Activated naive CD8-positive, alpha-beta T cell treated with anti-CD3 and anti-CD28 coated beads, Interleukin-2, amount 50 U/mL, for 24 hours (primary cell): ENCODE data around the gene UBD.

Source experiments
- ATAC-seq: fragments of 150-1000 bp; cut with Tn5 transposase; one replicate; pipeline ENCODE4 v1.10.0; 2021
- DNase-seq: peaks from one replicate; pipeline ENCODE4 v3.0.0; 2021
- H3K27ac Mint-ChIP-seq: one replicate; pipeline ENCODE4 v1.8.0; 2021; ENCODE audit warnings: mild to moderate bottlenecking, mixed read lengths
- H3K27me3 Mint-ChIP-seq: one replicate; pipeline ENCODE4 v1.8.0; 2021; ENCODE audit warnings: mixed read lengths
- H3K36me3 Mint-ChIP-seq: one replicate; pipeline ENCODE4 v1.8.0; 2021; ENCODE audit warnings: low read depth, mixed read lengths
- H3K4me1 Mint-ChIP-seq: one replicate; pipeline ENCODE4 v1.8.0; 2021; ENCODE audit warnings: mixed read lengths
- H3K4me3 Mint-ChIP-seq: one replicate; pipeline ENCODE4 v1.8.0; 2021; ENCODE audit warnings: mild to moderate bottlenecking, moderate library complexity, mixed read lengths
- H3K9me3 Mint-ChIP-seq: one replicate; pipeline ENCODE4 v1.8.0; 2021; ENCODE audit warnings: mixed read lengths

Gene UBD

GRCh38 chr6:29577544-29577943 lies 18.0 kb upstream of the UBD start:
- no peak for ATAC-seq
- H3K4me1 Mint-ChIP-seq = no peaks in the 10 kb centered on the region

DNA sequence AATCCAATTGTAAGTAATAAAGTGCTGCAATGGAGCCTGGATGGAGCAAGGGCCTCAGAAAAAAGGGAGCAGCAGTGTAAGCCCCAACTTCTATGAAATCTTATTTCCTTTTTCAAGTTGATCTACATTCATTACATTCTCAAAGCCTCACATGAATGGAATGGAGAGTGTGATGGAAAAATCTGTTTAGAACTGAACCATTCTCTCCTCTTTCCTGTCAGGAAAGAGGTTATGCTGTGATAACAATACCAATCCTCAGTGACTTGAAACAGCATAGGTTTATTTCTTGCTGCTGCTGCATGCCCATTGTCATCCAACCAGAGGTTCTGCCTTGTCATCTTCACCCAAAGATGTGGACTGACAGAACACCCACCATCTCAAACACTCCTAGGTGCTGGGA lies 16.5 kb upstream of the UBD start:
- no peaks in the 10 kb centered on the region for H3K9me3 Mint-ChIP-seq
- no peaks in the 10 kb centered on the region for H3K4me1 Mint-ChIP-seq
- H3K27me3 Mint-ChIP-seq = peaks cover 30% of the 10 kb centered on the region
- no peak overlapping the region for H3K27ac Mint-ChIP-seq
- no peaks in the 10 kb centered on the region for H3K36me3 Mint-ChIP-seq
- DNase-seq = no peak
- H3K4me3 Mint-ChIP-seq = no peak overlapping the region
- ATAC-seq = no peak

More at GRCh38 chr6:29577544-29577943, 18.0 kb upstream of the UBD start:
- Mint-ChIP-seq H3K27me3 (peaks cover 19% of the 10 kb centered on the region), H3K27ac (no peak overlapping the region), H3K36me3 (no peaks in the 10 kb centered on the region), H3K4me3 (no peak overlapping the region), H3K9me3 (no peaks in the 10 kb centered on the region)
- no peak for DNase-seq

GRCh38 chr6:29567991-29568390 lies 8.5 kb upstream of the UBD start:
- H3K4me1 Mint-ChIP-seq = peaks cover 5% of the 10 kb centered on the region
- no peak overlapping the region for H3K27ac Mint-ChIP-seq
- DNase-seq (no peak), ATAC-seq (no peak)
- no peak overlapping the region for H3K4me3 Mint-ChIP-seq
- peaks cover 40% of the 10 kb centered on the region for H3K27me3 Mint-ChIP-seq
- no peaks in the 10 kb centered on the region for H3K36me3 Mint-ChIP-seq
- no peaks in the 10 kb centered on the region for H3K9me3 Mint-ChIP-seq

DNA sequence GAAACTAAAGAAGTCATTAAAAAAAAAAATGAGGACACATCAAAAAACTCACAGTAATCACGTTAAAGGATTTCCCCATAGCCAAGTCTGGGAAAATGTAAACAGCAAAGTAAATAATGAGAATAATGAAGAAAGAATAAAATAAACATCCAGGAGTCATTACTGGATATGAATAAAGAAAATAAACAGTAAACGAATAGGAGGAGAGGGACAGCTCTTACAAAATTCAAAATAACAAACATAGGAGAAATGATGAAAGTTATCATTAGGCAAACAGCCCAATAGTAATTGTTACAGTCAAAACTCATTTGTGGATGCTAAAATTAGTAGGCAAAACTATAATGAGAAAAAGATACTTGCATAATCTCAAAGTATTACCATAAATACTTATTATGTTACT lies 8.0 kb upstream of the UBD start:
- Mint-ChIP-seq H3K27ac (no peak overlapping the region), H3K36me3 (no peaks in the 10 kb centered on the region), H3K27me3 (peaks cover 44% of the 10 kb centered on the region), H3K4me1 (peaks cover 5% of the 10 kb centered on the region), H3K4me3 (no peak overlapping the region), H3K9me3 (no peaks in the 10 kb centered on the region)
- DNase-seq = no peak
- ATAC-seq = no peak

GRCh38 chr6:29566856-29567255 lies 7.3 kb upstream of the UBD start:
- H3K9me3 Mint-ChIP-seq = peaks cover under 1% of the 10 kb centered on the region
- ATAC-seq (no peak), DNase-seq (no peak)
- H3K27ac Mint-ChIP-seq = no peak overlapping the region
- no peaks in the 10 kb centered on the region for H3K36me3 Mint-ChIP-seq
- H3K27me3 Mint-ChIP-seq = peaks cover 41% of the 10 kb centered on the region
- no peak overlapping the region for H3K4me3 Mint-ChIP-seq
- peaks cover 5% of the 10 kb centered on the region for H3K4me1 Mint-ChIP-seq

GRCh38 chr6:29564875-29565274 lies 5.3 kb upstream of the UBD start:
- Mint-ChIP-seq H3K27ac (no peak overlapping the region), H3K4me1 (peaks cover 10% of the 10 kb centered on the region), H3K4me3 (no peak overlapping the region), H3K9me3 (peaks cover 4% of the 10 kb centered on the region), H3K36me3 (no peaks in the 10 kb centered on the region), H3K27me3 (peaks cover 44% of the 10 kb centered on the region)
- no peak for ATAC-seq
- DNase-seq = no peak

DNA sequence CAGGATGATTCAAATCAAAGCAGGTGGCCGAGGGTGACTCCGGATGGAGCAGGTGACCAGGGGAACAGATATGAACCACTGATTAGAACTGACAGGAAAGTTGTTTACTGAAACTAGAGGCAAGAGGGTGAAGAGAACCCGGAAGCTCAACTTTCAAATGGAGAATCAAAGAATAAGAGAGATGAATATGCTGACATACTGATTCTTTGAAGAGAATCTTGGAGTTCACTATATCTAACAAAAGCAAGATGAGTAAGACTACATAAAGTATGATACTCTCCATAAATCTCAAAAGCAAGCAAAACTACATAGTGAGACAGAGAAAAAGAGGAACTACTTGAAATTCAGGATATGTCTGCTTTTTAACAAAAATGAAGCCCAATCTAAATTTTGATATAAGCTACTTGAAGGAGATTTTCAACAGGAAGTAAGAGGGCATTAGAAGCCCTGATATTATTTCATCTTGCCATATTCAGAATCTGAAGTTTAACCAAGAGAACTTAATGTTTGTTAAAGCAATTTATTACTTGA lies 4.0 kb upstream of the UBD start:
- Mint-ChIP-seq H3K27ac (no peak overlapping the region), H3K36me3 (no peaks in the 10 kb centered on the region), H3K4me3 (no peak overlapping the region), H3K9me3 (peaks cover 4% of the 10 kb centered on the region), H3K27me3 (peaks cover 49% of the 10 kb centered on the region), H3K4me1 (peaks cover 10% of the 10 kb centered on the region)
- no peak for ATAC-seq
- no peak for DNase-seq

- no peak for DNase-seq
- no peak for ATAC-seq
- no peak overlapping the region for H3K4me3 Mint-ChIP-seq
- H3K4me1 Mint-ChIP-seq = peaks cover 10% of the 10 kb centered on the region
- peaks cover 44% of the 10 kb centered on the region for H3K27me3 Mint-ChIP-seq
- peaks cover 4% of the 10 kb centered on the region for H3K9me3 Mint-ChIP-seq
- no peak overlapping the region for H3K27ac Mint-ChIP-seq
- no peaks in the 10 kb centered on the region for H3K36me3 Mint-ChIP-seq
Measured at GRCh38 chr6:29561606-29562181, 2.2 kb upstream of the UBD start.

DNA sequence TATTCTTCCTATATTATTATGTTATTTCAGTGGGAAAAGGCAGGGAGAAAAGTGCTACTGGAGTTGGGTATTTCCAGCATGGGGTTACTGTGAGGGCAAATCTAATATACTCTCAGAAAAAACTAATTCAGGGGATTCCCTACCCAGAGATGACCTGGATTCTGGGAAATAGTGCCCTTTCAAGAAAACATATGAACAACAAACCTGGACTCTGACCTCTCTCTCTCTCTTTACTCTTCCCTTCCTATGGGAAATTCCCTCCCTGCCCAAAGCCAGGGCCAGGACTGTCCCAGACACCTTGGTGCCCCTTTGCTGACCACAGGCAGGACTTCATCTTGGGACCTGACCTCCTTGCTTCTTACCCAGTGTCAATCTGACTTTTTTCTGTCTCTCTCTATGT lies 1.6 kb upstream of the UBD start:
- no peak for DNase-seq
- Mint-ChIP-seq H3K9me3 (peaks cover 4% of the 10 kb centered on the region), H3K4me3 (no peak overlapping the region), H3K36me3 (no peaks in the 10 kb centered on the region), H3K27ac (no peak overlapping the region), H3K4me1 (peaks cover 10% of the 10 kb centered on the region), H3K27me3 (peaks cover 45% of the 10 kb centered on the region)
- no peak for ATAC-seq

DNA sequence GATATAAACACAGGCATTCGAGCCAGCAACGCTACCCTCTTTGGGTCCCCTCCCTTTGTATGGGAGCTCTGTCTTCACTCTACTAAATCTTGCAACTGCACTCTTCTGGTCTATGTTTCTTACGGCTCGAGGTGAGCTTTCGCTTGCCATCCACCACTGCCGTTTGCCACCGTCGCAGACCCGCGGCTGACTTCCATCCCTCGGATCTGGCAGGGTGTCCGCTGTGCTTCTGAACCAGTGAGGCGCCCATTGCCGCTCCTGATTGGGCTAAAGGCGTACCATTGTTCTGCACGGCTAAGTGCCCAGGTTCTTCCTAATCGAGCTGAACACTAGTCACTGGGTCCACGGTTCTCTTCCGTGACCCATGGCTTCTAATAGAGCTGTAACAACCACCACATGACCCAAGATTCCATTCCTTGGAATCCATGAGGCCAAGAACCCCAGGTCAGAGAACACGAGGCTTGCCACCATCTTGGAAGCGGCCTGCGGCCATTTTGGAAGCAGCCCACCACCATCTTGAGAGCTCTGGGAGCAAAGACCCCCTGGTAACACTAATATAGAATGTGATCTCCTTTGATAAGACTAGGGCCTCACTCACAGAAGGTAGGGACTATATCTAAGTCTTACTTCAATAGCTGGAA lies 973 bp downstream of the UBD start:
- Mint-ChIP-seq H3K4me3 (no peak overlapping the region), H3K36me3 (no peaks in the 10 kb centered on the region), H3K27me3 (peaks cover 61% of the 10 kb centered on the region), H3K27ac (no peak overlapping the region), H3K4me1 (peaks cover 15% of the 10 kb centered on the region), H3K9me3 (peaks cover 4% of the 10 kb centered on the region)
- DNase-seq (no peak), ATAC-seq (no peak)

GRCh38 chr6:29557320-29557719 lies 2.2 kb downstream of the UBD start:
- peaks cover 4% of the 10 kb centered on the region for H3K9me3 Mint-ChIP-seq
- H3K27me3 Mint-ChIP-seq = peaks cover 62% of the 10 kb centered on the region
- no peaks in the 10 kb centered on the region for H3K36me3 Mint-ChIP-seq
- H3K4me3 Mint-ChIP-seq = no peak overlapping the region
- ATAC-seq = no peak
- DNase-seq = no peak
- H3K27ac Mint-ChIP-seq = no peak overlapping the region
- H3K4me1 Mint-ChIP-seq = peaks cover 22% of the 10 kb centered on the region

- no peaks in the 10 kb centered on the region for H3K36me3 Mint-ChIP-seq
- H3K27me3 Mint-ChIP-seq = peaks cover 60% of the 10 kb centered on the region
- DNase-seq = no peak
- no peaks in the 10 kb centered on the region for H3K9me3 Mint-ChIP-seq
- H3K27ac Mint-ChIP-seq = no peak overlapping the region
- no peak for ATAC-seq
- no peak overlapping the region for H3K4me3 Mint-ChIP-seq
- peaks cover 16% of the 10 kb centered on the region for H3K4me1 Mint-ChIP-seq
Measured at GRCh38 chr6:29554764-29555163, 4.8 kb downstream of the UBD start.

DNA sequence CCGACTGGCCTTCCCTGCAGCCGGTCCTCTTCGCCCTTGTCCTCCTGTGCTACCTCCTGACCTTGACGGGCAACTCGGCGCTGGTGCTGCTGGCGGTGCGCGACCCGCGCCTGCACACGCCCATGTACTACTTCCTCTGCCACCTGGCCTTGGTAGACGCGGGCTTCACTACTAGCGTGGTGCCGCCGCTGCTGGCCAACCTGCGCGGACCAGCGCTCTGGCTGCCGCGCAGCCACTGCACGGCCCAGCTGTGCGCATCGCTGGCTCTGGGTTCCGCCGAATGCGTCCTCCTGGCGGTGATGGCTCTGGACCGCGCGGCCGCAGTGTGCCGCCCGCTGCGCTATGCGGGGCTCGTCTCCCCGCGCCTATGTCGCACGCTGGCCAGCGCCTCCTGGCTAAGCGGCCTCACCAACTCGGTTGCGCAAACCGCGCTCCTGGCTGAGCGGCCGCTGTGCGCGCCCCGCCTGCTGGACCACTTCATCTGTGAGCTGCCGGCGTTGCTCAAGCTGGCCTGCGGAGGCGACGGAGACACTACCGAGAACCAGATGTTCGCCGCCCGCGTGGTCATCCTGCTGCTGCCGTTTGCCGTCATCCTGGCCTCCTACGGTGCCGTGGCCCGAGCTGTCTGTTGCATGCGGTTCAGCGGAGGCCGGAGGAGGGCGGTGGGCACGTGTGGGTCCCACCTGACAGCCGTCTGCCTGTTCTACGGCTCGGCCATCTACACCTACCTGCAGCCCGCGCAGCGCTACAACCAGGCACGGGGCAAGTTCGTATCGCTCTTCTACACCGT lies 6.1 kb downstream of the UBD start:
- H3K27ac Mint-ChIP-seq = peak overlapping the region; percentile 65
- H3K4me3 Mint-ChIP-seq = peak overlapping the region; percentile 58
- H3K4me1 Mint-ChIP-seq = peaks cover 16% of the 10 kb centered on the region
- H3K36me3 Mint-ChIP-seq = no peaks in the 10 kb centered on the region
- H3K27me3 Mint-ChIP-seq = peaks cover 65% of the 10 kb centered on the region
- peak; percentile 23 for DNase-seq
- ATAC-seq = peak; percentile 55
- no peaks in the 10 kb centered on the region for H3K9me3 Mint-ChIP-seq

GRCh38 chr6:29552512-29553051 lies 7.0 kb downstream of the UBD start:
- peak; percentile 49 for ATAC-seq
- peaks cover 16% of the 10 kb centered on the region for H3K4me1 Mint-ChIP-seq
- no peak for DNase-seq
- no peaks in the 10 kb centered on the region for H3K36me3 Mint-ChIP-seq
- no peaks in the 10 kb centered on the region for H3K9me3 Mint-ChIP-seq
- peaks cover 63% of the 10 kb centered on the region for H3K27me3 Mint-ChIP-seq
- H3K27ac Mint-ChIP-seq = peak overlapping the region; percentile 65
- peak overlapping the region; percentile 58 for H3K4me3 Mint-ChIP-seq

DNA sequence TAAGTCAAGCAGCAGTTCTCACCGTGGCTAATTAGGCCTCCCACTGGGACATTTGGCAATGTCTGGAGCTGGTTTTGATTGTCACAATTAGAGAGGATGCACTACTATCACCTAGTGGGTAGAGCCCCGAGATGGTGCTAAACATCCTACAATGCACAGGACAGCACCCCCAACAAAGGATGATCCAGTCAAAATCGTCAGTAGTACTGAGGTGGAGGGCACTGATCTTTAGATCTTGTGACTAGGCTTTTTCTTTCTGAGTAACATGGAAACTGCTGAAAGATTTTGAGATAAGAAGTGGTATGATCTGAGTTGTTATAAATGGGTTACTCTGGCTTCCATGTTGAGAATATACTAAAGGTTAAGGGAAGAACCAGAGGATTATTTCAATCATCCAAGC lies 12.0 kb downstream of the UBD start:
- ATAC-seq = peak; percentile 54
- DNase-seq = no peak
- H3K9me3 Mint-ChIP-seq = no peaks in the 10 kb centered on the region
- peaks cover 5% of the 10 kb centered on the region for H3K4me1 Mint-ChIP-seq
- no peak overlapping the region for H3K4me3 Mint-ChIP-seq
- no peaks in the 10 kb centered on the region for H3K36me3 Mint-ChIP-seq
- peaks cover 47% of the 10 kb centered on the region for H3K27me3 Mint-ChIP-seq
- H3K27ac Mint-ChIP-seq = no peak overlapping the region
